Choroid plexus epithelial cell (primary cell): Measurements from ENCODE around the gene TIAM2.
A peak's percentile ranks its signal among the peaks of the same experiment; 100 is the strongest.

Experiments
- DNase-seq: peaks from one replicate; pipeline ENCODE4 v3.0.0-alpha.2; 2010; ENCODE audit warnings: low read depth
- H3K4me3 ChIP-seq: 2 replicates; pipeline ENCODE4 v1.5.1; 2011; ENCODE audit warnings: low read depth, mild to moderate bottlenecking, control low read depth, low read length, moderate library complexity
- TF ChIP-seq, protein P1 (sequence below): conservative IDR thresholded peaks from 2 replicates; pipeline ENCODE4 v1.5.1; 2011; ENCODE audit warnings: low read depth, mild to moderate bottlenecking, control low read depth, inconsistent platforms, low read length, moderate library complexity

The TIAM2 gene

DNA sequence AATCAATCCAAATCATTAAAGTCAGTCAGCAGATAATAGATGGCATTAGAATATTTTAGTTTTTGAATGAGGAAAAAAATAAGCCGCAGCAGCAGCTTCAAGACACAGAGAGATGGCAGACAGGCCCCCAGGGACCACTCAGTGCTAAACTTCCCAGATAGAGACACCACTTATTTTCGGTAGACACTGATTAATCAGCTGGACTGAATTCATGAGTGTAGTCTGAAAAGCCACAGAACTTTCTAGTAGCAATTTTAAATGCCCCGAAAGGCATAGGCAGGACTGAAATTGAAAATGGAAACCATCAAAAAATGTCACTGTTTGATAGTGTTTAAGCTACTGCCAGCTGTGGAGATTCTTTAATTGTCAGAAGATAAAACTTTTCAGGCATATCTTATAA lies 265.6 kb downstream of the TIAM2 start:
- TF ChIP-seq, protein P1, sequence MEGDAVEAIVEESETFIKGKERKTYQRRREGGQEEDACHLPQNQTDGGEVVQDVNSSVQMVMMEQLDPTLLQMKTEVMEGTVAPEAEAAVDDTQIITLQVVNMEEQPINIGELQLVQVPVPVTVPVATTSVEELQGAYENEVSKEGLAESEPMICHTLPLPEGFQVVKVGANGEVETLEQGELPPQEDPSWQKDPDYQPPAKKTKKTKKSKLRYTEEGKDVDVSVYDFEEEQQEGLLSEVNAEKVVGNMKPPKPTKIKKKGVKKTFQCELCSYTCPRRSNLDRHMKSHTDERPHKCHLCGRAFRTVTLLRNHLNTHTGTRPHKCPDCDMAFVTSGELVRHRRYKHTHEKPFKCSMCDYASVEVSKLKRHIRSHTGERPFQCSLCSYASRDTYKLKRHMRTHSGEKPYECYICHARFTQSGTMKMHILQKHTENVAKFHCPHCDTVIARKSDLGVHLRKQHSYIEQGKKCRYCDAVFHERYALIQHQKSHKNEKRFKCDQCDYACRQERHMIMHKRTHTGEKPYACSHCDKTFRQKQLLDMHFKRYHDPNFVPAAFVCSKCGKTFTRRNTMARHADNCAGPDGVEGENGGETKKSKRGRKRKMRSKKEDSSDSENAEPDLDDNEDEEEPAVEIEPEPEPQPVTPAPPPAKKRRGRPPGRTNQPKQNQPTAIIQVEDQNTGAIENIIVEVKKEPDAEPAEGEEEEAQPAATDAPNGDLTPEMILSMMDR, result no peak
- no peak overlapping the region for H3K4me3 ChIP-seq
- DNase-seq, result no peak

DNA sequence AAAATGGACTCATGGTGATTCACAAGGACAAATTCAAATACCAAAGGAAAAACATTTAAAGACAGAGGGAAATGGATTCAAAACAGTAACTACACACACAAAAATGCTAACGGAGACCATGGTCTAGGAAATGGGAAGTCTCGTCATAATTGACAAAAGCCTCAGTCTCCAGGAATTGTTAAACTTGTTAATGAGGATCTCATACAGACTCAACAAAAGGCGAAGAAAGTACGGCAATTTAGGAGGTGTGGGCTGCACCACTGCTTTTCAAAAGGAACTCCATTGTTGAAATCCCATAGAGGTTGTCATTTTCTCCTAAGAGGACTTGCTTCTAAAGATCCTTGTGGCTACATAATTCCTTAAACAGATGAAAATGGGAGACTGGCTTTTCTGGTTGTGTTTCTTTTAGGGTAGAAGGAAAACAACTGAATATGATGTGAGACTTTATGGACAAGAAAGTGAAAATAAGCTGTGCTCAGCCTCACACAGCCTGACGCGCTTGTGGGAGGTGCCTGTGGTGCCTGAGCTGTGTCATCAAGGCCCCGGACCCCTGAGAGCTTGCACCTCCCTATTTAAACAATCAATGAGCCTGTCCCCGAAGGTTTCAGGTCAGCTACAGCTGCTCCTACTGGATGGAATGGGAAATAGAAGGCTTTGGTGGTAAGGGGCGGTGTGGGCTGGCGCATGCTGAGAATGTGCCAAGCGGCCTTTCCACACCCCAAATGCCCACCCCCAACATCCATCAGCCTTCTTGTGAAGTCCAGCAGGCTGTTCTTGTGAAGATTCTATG lies 266.2 kb downstream of the TIAM2 start:
- DNase-seq, result no peak
- TF ChIP-seq, protein P1, result peak; percentile 29
- no peak overlapping the region for H3K4me3 ChIP-seq

DNA sequence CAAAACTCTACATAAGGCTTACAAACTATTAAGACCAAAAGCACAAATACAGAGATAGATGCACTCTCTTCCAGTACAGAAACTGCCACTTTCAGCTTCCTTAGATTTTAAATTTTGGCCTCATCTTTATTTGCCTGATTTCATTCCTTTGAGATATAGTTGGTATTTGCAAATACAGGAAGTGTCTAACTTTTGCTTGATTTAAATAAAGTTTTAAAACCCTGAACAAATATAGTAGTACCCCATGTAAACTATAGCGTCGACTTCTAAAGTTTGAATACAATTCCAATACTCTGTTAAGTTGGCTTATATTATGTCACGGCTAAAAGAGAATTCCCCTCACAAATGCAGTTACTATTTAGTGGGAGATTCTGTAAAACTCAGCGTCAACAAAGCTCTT lies 267.5 kb downstream of the TIAM2 start:
- H3K4me3 ChIP-seq, result no peak overlapping the region
- TF ChIP-seq, protein P1, result no peak
- DNase-seq, result no peak

DNA sequence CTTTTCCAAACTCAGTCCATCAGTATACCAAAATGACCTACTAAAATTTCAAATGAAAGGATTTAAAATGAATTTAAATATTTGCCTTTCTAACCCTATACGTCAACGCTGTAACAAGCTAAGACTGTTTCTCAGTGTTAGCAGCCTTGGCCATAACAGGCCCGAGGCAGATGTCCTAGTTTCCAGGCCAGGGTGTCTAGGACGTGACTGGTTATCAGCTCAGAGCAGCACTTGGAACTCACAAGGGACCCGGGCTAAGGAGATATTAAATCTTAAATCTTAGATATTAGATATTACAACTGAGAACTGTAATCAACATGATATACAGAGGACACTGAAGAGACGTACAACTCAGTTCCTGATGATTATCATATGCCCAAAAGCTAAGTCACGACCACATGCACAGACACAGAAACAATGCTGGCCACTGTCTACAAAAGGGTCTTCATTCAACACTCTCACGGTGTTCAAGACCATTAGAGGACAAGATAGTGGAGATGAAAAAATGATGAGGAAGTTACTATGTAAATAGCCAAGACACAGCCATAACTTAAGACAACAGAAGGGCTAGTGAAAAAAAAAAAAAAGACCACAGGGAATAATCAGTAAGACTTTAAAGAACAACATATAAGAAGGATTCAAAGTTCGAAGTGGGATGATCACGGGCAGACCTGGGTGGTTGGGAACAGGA lies 268.4 kb downstream of the TIAM2 start, which contains the start of gene CLDN20:
Gene CLDN20 (plus strand): TSS at position 641 of the 691 bp plus-strand sequence. CDS start 11,707 bp downstream, outside the sequence.
- no peak within 1 kb of the TSS for H3K4me3 ChIP-seq
- DNase-seq, result no peak
- TF ChIP-seq, protein P1, result no peak

DNA sequence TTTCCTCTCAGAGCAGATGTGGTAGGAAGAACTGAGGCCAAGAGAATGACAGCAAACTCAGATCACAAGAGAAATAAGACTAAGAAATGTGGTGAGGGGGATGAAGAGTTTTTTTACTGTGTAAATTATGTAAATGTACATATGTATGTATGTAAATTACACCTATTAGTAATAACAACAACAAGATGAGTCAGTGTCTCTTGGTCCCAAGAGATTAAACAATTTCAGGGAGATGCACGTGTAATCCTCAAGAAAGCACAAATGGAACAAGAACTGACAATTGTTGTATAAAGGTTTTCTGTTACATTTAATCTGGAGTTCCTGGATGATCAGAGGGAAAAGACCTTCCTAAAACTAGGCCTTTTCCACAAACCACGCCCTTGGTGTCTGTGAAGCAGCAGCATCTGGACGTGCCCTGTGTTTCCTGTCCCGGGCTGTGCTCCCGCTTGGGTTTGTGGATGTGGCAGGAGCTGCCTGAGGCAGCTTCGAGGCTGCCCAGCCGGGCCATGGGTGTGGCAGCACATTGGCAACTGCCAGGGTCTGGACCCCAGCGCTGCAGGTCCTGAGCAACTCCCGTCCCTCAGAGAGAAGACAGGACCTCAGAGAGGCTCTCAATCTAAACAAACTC lies 269.7 kb downstream of the TIAM2 start:
- DNase-seq, result no peak
- H3K4me3 ChIP-seq, result no peak overlapping the region
- TF ChIP-seq, protein P1, result no peak

DNA sequence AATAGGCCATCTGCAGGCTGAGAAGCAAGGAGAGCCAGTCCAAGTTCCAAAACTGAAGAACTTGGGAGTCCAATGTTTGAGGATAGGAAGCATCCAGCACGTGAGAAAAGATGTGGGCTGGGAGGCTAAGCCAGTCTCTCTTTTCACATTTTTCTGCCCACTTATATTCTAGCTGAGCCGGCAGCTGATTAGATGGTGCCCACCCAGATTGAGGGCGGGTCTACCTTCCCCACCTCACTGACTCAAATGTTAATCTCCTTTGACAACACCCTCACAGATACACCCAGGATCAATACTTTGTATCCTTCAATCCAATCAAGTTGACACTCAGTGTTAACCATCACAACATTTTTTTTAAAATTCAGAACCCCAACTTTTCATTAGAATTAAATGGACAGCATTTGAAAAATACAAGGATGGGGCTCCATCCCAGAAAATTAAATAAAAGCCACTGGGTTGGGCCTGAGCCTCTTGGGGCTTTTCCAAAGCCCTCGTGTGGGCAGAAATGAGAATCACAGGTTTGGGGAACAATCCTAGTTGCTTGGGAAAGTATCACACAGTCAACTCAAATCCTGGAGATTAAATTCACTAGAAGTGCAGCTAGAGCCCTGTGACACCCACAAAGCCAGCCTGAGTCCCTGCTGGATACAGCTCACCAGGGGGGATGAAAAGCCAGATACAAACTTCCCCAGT lies 270.9 kb downstream of the TIAM2 start:
- TF ChIP-seq, protein P1, result peak; percentile 24
- no peak overlapping the region for H3K4me3 ChIP-seq
- no peak for DNase-seq
